ENCODE data around the gene IPO13.

Gene IPO13

DNA sequence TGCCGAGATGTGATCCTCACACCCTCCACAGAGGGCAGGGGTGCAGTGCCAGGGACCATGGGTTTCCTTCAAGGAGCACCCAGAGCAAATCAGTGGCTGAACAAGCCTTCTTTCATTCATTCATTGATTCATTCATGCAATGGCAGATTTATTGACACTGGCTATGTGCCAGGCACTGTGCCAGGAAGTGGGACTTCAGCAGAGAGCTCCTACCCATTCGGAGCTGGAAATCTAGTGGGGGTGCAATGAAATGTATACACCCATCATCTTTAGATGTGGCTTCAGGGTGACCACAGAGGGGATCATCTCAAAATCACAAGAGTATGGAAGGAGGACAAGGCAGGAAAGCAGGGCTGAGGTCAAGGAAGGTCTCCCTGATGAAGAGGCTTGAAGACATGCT, 65.7 kb downstream of the IPO13 start:
- no peak for DNase-seq (ENCODE audit: low spot score)

DNA sequence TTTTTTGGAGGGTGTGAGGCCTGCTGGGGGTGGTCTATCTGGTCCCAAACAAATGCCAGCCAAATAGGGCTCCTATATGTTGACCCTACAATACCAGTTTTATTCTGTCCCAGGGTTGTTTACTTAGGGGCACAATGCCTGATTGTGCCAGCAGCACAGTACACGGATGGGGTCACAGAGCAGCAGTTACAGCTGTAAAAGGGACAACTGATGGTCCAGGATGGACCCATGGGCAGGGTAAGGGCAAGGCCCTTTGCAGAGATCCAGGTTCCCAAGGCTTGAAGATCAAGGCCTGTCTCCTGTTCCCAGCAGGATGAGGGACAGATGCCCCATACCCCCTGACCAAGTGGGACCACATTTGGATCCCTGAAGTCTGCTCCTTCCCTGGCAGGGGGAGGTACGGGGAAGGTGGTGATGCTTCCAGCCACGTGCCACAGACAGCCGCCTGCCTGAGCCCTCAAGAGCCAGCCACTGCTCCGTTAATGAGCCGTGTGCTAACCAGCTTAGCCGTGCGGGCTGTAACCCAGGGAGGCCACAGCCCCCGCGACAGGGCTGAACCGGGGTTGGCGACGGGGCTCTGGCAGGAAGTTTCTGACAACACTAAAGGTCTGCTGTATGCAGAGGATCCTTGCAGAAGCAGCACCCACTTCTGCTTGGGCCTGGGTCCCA, 66.3 kb downstream of the IPO13 start:
- no peak for DNase-seq (ENCODE audit: low spot score)

DNA sequence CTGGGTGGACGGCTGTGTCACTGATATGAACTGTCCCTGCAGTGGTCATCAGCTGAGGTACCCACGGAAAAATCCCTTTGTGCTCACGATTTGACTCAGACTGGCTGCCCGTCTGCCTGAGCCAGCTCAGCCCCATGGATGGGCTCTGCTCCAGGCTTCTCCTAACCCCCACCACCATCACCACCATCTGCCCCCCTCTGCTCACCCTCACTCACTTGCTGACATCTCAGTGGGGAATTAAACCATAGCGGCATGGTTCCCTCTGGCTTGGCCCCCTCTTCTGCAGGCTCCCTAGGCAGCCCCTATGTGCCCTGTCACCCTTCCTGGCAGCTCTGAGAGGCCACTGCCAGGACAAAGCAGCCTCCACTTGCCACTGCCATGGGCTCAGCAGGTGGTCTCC, 67.2 kb downstream of the IPO13 start:
- DNase-seq (ENCODE audit: low spot score), result no peak

DNA sequence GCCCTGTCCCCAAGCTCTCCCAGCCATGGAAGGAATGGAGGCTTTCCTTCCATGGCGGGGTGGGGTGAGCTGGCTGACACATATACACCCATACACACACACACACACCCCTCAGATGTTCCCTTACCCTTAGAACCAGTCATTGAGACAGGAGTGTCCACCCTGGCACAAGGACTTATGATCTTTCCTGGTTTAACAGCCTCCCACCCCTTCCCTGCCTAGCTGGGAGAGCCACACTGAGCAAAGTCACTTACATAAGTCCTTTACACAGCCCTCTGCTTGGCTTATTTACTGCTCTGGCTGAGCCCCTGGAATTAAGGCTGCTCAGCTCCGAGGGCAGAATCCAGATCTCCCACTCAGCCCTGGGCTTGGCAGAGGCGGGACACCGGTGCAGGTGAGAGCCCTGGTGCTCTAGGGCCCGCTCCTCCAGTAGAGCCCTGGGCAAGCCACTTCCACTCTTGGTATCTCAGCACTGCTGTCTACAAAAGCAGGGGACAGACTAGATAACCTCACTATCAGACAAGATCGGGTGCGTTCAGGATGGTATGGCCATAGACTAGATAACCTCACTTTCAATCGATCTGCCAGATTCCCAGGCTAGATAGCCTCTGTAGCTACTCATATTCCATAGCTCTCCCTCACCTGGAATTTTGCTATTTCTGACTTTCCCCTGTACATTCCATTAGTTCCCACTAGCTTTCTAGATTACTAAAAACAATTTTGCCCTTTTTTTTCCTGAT, 67.8 kb downstream of the IPO13 start:
- no peak for DNase-seq (ENCODE audit: low spot score)

DNA sequence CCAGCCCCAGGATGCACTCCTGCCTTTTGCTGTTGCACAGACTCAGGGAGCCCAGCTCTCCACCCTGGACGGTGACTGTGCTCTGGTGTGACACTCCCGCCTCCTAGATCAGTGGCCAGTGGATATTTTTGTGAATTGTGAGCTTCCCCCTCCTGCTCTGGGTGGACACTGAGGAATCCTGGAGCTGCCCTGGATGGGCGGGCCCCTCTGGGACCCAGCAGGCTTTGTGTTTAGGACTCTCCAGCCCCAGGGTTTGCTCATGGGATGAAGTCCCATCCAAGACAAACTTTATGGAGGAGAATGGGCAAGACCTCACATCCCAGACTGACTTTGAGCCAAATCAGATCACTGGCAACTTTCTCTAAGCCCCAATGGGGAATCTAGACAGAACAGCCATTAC, 68.5 kb downstream of the IPO13 start:
- DNase-seq (ENCODE audit: low spot score), result no peak

DNA sequence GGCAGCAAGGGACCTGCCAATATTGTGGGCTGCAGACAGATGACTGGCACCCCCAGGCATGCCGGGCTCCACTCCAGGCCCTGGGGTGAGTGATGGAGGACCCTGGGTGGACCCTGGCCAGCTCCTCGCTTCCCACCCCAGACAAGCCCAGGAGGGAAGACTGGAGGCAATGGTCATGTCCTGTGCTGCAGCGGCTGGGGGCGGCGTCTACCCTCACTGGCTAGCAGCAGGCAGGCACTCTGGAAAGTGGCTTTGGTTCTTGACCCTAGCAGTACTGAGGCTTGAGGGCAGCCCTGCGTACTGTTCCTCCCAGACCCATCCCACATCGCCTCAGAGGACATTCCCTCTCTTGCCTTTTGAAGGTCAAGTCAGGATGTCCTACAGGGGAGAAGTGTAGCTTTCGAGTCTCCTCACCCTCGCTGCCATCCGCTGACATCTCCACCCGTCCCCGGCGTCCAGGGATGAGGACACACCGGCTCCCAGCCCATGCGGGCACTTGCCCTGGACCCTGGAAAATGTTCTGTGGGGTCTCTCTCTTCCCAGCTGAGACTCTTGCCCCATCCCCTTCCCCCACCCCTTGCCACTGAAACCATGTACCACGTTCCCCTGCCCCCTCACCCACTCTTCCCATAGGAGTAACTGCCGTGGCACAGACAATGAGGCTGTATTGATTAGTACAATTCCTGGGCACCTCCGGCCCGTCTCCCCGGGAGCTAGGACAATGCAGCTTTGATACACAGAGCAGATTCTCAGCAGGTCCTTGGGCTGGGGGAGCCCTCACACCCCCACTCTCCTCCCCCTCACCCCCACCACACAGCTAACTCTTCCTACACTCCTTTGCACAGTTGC, 69.5 kb downstream of the IPO13 start:
- no peak for DNase-seq (ENCODE audit: low spot score)

DNA sequence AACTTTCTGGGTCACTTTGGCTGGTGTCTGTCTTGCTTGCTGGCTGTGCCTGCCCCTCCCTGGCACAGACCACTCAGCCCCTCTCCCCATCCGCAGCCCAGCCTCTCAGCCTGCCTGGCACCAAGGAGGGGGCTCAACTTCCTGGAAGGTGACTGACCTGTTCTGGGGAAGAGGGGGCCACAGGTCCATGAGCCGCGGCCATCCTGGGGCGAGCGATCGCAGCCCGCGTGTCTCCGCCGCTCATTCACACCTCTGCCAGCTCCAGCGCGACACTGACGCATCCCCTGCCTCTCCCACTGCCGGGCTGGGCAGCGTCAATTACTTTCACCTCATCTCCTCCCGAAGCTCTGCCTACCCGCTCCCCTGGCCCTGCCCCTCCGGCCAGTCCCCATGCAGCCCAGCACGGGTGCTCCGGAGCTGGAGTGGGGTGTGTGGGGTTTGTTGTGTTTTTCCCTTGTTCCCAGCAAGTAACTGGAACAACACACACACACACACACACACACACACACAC, 70.2 kb downstream of the IPO13 start:
- no peak for DNase-seq (ENCODE audit: low spot score)
